GM21619 (cell line): ENCODE measurements around the gene PROK1.
"Not testable (repeated sequence)": the region's sequence is repeated elsewhere in the genome, so short reads cannot be mapped to it uniquely, and the experiment has no call there.

Source experiments
- ATAC-seq: cut with Tn5 transposase; IDR thresholded peaks from one replicate; pipeline ENCODE4 v1.9.1; 2021; ENCODE audit not compliant: unreplicated experiment

Gene PROK1

DNA sequence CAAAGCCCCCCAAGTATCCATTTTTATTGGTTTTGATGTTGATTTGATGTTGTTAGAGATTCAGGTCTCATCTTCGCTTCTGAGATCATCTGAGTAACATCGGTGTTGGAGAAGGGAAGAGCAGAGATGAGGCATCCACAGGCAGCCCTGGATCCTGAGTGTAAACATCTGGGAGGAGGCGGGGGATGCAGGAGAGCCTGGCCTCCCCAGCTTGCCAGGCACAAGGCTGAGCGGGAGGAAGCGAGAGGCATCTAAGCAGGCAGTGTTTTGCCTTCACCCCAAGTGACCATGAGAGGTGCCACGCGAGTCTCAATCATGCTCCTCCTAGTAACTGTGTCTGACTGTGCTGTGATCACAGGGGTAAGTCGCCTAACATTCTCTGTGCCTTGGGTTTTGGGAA lies at the start of gene PROK1:
PROK1 (plus strand) TSS at position 221 of the 400 bp plus-strand sequence; CDS start at position 289, 68 bp downstream.
- no peak for ATAC-seq

DNA sequence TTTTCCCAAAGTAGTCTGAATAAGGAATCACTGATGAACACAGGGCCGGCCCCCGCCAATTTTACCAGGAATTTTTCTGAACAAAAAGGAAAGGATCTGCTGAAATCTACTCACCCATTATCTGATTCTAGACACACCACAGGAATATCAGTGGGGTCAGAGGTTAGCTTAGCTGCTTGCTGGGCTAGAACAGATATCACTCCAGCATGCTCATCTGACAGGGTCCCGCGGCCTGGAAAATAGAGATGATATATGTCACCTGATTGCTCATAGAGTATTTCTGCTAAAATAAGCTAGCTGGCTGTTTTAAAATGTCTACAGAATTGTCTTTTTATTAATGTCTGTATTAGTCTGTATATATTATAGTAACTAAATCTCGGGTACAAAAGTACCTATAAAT lies 47.1 kb upstream of the PROK1 start:
- no peak for ATAC-seq

- no peak for ATAC-seq
These were observed 46.5 kb upstream of the PROK1 start for GRCh38 chr1:110404401-110404800.

GRCh38 chr1:110406407-110406806 lies 44.5 kb upstream of the PROK1 start:
- not testable (repeated sequence) for ATAC-seq

DNA sequence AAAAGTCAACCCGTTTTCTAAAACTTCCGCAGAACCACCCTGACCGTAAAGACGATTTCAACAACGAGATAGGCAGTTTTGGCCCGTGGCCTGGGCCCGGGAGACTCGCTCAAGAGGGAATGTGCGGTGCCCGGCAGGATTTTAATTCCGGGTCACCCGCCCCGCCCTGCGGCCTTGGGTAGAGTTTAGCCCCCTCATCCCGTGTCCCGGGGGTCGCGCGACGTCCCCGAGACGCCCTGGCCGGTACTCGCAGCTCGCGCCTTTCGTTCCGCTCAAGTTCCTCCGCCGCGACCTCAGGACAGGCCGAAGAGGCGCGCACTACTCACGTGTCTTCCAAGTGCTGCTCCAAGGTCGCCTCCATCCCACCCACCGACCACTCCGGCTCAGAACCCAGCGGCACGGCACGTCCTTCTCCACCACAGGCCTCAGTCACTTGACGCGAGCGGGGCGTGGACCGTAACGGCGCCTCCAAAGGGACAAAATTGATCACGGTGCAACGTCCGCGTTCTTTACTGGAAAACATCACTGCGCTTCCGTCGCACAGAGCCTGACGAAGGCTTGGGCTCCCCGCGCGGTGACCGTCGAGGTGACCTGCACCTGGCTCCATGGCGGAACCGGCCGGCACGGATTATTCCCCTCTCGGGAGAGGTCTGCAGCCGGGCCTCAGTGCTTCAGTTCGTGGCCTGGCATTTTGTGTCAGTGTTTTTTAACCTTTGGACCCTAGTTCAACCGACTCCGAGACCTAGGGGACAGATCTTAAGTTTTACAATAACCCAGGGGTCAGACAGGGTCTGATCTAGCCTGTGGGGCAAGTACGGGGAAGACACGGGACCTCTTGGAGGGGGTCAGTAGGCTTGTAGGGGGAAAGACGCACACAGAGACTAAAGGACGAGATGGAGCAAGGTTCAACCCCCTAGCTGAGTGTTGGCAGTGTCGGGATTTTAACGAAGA lies 43.4 kb upstream of the PROK1 start, which contains the start of gene LAMTOR5:
LAMTOR5 (minus strand) TSS at position 435 of the 951 bp plus-strand sequence; CDS start at position 361, 74 bp downstream.
- ATAC-seq = peak; percentile 91

GRCh38 chr1:110408488-110408887 lies 42.5 kb upstream of the PROK1 start:
- ATAC-seq = no peak

DNA sequence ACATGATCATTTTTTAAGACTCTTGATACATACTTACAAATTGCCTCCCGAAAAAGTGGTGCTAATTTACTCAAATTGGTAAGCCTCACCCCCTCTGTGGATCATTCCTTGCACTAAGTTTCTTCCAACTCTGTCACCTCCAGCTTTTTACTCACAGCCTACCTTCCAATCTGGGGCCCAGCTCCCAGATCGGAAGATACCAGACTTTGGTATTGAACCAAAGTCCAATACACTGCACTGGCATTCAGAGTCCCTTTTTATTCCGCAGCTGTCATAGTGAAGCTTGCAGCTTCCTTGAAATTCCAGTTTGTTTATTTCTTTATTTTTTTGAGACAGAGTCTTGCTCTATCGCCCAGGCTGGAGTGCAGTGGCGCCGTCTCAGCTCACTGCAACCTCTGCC lies 41.6 kb upstream of the PROK1 start:
- ATAC-seq = no peak

DNA sequence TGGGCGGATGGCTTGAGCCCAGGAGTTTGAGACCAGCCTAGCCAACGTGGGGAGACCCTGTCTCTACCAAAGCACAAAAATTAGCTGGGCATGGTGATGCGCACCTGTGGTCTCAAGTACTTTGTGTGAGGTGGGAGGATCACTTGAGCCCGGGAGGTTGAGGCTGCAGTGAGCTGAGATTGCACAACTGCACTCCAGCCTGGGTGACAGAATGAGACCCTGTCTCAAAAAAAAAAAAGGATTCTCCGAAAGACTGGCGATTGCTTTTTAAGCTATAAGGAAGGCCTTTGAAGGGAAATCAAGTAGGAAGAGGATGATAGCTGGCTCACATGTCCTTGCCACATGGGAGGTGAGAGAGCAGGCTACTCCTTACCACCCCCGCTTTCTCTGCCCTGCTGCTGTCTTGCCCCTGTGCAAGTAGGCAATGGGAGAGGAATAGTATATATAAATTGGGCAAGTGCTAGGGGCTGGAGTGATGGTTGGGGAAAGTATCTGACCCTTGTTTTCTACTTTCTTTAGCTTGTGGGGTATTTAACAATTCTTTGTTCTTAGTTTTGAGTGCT lies 39.7 kb upstream of the PROK1 start:
- no peak for ATAC-seq

- ATAC-seq = peak; percentile 40
These were observed 38.4 kb upstream of the PROK1 start for GRCh38 chr1:110412576-110412975.

DNA sequence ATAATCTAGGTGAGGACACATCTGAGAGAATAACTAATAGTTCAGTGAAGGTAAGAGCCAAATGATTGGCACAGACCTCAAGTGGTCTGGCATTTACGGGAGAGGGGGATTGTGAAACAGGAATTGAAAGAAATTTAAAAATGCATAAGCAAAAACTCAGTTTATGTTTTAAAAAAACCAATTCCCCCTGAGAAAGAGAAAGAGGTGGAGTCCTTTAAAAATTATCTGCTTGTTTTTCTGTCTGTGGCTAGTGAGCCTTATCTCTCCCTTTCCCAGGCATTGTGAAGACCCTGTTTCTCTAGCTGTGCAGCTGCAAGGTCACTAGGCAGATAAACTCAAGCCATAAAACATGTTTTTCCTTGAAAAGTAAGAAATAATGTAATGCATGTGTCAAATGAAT lies 37.9 kb upstream of the PROK1 start:
- not testable (repeated sequence) for ATAC-seq

DNA sequence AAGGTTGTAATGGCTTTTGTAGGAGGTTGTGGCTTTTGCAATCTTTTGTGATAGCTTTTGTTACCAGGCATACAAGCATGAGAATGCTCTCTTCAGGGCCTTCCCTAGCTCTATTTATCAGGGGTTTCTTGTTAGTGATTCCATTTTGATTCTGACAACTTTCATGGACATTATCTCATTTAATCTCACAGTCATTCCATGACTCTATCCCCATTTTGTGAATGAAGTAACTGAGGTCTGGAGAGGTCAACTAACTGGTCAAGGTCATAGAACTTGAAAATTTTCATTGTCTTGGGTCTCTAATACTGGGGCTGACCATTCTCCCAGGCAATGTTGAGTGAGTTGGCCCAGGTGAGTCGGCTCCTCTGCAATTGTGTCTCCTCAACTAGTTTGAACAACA lies 32.2 kb upstream of the PROK1 start:
- no peak for ATAC-seq

- no peak for ATAC-seq
These were observed 30.8 kb upstream of the PROK1 start for GRCh38 chr1:110420023-110420662.

- no peak for ATAC-seq
These were observed 29.8 kb upstream of the PROK1 start for GRCh38 chr1:110420874-110421793.

DNA sequence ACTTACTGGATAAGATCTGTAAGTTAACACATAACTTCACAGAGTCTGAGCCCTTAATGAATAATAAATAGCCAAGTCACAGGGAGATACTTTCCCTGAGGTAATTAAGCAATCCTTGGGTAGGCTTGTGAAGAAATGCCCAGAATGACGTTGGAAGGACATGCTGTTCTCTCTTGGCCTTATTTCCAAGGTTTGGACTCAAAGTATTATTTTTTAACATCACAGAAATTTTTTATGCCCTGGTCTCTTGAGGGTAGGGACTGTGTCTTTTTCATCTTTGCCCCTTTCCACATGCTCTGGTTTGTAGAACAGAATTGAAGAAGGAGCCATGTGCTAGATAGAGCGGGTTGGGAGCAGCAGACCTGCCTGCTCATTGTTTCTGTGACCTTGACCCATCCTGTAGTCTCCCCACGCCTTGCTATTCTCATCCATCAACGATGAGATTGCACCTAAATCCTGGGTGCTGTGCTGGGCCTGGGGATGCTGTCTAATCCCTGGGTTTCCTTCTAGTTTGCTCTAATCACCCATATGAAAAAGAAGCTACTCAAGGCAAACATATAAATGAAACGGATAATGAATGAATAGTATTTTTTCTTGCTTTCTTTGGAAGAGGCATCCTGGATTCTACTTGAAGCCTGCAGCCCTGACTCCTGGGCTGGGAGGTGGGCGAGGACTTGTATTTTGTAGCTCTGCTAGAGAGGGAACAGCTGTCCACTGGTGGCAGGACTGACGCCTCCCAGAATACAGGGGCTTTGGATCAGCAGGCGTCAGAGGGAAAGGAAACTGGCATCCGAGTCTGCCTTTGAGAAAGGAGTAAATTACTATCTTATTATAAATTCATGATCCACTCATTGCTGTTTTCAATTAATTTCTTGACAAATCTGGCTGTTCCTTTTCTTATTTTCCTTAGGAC lies 26.0 kb upstream of the PROK1 start:
- no peak for ATAC-seq

DNA sequence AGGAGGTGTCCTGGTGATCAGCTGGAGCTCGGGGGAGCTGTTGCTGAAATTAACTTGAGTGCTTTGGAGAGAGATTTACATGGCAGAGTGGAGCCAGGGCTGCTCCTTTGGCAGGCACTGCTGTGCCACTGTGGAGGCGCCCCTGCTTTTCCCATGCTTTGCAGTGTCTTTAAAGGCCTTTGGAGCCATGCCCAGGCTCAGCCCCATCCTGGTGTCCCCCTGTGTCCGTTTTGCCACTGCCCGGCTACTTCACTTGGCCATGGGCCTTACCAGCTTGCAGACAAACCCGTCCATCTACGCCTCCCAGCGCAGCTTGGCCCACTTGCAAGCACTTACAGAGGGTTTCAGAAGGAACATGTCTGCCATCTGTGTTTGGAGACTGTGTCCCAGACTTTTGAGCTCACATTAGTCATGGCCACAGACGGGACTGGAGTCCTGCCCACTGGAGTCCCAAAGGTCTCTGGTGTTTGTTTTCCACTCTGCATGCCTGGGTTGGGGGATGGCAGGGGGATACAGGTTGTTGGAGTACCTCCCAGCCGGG lies 25.3 kb upstream of the PROK1 start:
- no peak for ATAC-seq

- no peak for ATAC-seq
These were observed 24.1 kb upstream of the PROK1 start for GRCh38 chr1:110426854-110427253.

- no peak for ATAC-seq
These were observed 22.0 kb upstream of the PROK1 start for GRCh38 chr1:110428946-110429345.

DNA sequence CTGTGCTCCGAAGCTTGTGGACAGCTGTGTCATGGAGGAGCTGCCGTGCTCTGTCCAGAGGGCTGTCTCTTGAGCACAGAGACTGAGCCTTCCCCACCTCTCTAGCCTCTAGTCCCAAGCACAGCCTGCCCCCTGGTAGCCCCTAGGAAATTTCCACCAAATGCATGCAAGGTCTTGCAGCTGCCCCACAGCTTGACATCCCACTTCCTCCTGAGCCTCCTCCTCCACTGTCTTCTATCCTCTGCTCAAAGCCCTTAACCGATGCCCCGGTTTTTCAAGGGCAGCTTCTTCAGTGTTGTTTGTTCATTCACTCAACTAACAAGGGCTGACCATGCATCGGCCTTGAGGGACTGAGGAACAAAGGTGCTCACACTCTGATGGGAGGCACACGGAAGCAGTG lies 20.6 kb upstream of the PROK1 start:
- no peak for ATAC-seq

GRCh38 chr1:110430901-110431300 lies 20.0 kb upstream of the PROK1 start:
- no peak for ATAC-seq
